ENCODE measurements around the gene CYFIP1.
"Not testable (repeated sequence)": the region's sequence is repeated elsewhere in the genome, so short reads cannot be mapped to it uniquely, and the experiment has no call there.

The CYFIP1 gene
- 257 to 782 (median 499) reads per million in 18 experiments for total RNA-seq

DNA sequence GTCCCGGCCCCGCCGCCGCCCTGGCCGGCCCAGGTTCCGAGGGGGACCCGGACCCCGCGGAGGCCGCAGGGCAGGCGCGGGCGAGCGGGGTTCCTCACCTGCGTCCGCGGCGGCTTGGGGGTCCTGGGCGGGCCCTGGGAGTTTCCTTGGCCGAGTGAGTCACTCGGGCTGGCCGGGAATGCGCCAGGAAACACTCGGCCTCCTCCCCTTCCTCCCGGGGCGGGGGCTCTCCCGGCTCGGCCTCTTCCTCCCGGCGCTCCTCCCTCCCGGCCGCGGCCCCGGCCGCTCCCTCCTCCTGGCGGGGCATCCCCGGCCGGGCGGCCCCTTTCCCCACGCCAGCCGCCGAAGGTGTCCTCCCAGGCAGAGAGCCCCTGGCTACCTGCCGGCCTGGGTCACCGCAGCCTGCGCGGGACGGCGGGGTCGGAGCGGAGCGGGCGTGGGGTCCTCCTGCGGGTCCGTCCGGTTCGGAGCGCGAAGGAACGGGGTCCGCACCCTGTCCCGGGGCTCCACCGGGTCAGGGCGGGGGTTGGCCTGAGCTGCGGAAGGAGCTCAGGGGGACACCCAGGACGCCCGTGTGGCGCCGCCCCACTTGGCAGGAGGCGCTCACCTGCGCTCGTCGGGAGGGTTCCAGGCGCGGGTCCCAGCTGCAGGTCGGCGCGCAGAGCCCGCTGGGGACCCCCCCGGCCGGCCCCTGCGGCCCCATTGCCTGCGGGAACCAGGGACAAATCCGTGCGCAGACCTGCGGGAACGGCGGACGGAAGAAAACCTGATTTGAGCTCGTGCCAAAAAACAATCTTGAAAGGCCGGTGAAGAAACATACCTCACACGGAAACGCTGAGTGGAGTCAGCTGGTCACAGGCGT lies at the start of gene CYFIP1:
CYFIP1 (minus strand) TSS at position 180 of the 862 bp plus-strand sequence. CDS start 33,083 bp downstream, outside the sequence.
- peak; percentile 64 to 81 for DNase-seq

DNA sequence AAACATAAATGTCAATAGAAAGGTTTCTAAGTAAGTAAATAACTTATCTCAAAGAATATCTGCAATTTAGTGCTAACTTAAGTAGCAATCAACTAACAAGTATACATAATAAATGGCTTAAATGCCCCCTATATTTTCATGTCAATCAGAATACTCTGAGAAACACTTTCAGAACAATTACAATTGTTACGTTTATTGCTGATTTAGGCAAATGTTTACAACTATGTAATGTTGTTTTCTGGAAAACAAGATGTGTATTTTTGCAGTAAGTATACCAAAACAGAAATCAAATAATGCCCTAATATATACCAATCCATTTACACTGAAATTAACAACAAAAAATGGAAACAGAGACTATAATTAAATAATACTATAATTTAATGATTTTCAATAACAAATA lies 46.0 kb upstream of the CYFIP1 start:
- DNase-seq = no peak

DNA sequence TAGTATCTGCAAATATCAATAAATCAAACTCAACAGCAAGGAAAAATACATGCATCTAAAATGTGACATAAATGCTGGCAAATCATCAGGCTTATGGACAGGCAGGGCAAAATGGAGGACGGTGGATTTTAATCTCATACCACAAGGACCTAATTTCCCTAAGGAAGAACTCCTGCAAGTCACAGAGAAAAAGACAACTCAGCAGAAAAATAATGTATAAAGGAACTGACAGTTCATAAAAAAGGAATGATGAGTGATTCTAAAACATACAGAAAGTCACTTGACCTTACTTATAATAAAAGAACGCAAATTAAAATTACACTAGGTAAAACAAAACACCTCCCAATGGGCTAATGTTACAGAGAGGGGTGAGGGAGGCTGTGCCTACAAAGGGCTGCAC lies 42.0 kb upstream of the CYFIP1 start:
- DNase-seq = no peak

DNA sequence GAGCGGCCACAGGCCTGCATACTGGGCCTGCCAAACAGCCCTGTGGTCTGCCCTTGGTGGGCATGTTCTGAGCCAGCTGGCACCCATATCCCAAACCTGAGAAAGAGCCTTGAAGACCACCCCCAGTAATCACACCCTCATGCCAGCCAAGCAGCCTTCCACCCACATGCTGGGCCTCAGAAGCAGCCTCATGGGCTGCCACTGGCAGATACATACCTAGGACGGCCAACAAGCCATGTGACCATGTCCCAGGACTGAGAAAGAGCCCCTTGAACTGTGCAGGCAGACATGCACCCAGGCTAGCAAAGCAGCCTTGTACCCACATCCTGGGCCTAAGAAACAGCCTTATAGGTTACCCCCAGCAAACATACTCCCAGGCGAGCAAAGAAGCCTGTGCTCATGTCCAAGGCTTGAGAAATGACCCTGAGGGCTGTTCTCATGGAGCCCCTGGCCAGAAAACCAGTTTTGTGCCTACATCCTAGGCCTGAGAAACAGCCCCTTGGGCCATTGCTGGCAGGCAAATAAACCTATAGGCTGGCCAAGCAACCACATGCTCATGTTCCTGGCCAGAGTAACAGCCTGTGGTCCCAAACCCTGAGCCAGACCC lies 34.3 kb upstream of the CYFIP1 start:
- no peak for DNase-seq

DNA sequence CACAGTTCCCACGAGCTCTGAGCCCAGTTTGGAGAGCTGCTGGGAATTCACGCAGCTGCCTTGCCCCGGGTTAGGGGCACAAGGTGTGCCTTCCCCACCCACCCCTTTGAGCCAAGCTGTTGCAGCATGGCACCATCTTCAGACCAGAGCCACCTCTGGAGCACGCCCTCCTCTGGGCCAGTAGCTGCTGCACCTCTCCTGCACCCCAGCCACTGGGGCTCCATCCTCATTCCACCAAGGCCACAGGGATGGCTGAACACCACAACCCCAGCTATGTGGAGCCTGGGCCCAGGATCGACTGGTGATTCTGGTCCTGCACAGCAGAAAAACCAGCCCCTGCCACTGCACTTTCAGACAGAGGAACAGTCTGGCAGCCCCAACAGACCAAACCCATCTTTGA lies 33.5 kb upstream of the CYFIP1 start:
- no peak for DNase-seq

DNA sequence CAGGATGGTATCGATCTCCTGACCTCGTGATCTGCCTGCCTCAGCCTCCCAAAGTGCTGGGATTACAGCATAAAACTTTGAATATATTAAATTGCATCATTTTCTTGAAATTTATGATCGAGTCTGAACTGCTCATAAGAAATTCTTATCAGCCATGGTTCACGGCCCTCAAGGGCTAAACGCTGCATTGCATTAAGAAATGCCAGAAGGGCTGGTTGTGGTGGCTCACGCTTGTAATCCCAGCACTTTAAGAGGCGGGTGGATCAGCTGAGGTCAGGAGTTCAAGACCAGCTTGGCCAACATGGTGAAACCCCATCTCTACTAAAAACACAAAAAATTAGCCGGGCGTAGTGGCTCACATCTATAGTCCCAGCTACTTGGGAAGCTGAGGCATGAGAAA lies 32.4 kb upstream of the CYFIP1 start:
- DNase-seq = not testable (repeated sequence)

DNA sequence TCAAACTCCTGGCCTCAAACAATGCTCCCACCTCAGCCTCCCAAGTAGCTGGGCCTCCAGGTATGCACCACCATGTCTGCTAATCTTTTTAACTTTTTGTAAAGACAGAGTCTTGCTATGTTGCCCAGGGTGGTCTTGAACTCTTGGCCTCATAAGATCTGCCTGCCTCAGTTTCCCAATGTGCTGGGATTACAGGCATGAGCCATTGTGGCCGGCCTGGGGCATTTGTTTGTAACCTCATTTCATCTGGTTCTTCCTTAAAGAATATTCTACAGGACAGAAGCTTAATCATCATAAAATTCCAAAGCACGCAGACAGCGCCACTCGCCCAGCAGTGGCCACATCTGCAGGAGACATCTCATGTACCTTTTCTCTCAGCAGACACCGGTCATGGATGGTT lies 23.6 kb upstream of the CYFIP1 start:
- DNase-seq = no peak

DNA sequence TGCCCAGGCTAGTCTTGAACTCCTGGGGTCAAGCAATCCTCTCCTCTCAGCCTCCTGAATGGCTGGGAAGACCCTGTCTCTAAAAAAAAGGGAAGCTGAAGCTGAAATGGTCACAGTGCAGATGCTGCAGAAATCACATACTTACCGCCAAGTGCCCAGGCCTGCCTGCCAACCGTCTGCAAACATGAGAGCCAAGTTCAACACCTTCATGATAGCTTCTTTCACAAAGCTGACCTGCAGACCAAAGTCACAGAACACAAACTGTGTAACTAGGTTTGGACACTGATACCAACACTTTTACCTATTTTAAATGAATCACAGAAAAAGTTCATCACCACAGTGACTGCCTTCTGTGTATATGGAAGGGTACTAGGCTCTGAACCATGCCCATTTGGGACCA lies 22.8 kb upstream of the CYFIP1 start:
- DNase-seq = no peak

DNA sequence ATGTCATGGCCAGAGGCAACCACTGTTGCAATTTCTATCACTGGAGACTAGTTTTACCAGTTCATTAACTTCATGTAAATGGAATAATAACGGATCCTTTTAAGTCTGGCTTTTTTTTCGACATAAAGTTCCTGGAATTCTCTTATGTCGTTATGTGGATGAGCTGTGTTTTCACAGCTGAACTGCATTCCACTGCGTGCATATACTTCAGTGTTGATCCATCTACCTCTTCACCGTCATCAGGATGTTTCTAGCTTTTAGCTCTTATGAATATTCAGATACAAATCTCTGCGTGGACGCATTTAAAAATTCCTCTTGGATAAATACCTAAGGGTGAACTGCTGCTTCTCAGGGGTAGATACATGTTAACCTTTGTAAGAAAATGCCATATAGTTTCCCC lies 15.6 kb upstream of the CYFIP1 start:
- no peak for DNase-seq

DNA sequence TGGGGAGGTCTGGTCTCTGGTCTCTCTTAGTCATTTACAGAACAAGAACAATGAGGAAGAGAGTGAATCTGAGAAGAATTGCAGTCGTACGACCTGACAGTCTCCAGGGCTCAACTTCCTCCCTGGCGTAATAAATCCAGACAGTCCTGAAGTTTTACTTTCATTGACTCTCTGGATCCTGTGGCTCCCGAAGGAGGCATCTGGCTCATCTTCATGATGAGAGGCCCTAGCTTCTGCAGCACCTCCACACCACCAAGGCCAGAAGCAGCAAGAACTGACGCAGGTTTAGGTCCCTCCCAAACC lies 11.8 kb upstream of the CYFIP1 start:
- DNase-seq = peak; percentile 32 to 36

DNA sequence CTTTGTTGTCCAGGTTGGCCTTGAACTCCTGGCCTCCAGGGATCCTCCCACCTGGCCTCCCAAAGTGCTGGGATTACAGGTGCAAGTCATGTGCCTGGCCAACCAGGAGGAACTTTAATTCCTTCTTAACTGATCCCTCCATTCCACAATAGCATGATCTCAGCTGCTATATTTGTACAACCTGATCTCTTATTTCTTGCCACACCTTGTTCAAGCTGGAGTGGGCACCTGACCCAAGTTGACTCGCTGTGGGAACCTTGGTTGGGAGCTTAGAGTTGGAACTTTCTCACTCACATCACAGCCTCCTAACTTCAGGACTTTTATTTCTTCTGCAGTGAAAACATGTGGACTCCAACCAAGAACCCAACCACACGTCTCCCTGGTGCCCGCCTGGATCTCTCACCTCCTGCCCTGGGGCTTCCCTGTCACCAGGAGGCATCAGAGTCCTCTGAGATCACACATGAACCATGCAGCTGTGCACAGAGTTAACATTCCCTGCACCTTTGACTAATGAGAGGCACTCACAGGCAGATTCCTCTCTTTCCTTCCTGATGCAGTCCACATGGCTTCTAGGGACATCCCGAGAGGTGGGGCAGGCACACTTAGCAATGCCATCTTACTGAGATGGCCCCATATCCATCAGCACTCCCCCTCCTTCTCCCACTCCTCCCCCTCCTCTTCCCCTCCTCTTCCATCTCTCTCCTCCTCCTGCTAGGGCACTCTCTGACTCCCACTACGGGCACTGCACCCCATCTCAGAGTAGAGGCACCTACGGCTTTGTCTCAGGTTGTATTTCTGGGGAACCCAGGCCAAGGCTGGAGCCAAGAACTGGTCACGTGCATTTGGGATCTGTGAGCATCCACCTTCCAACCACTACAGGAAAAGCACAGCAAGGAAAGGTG lies 9.7 kb upstream of the CYFIP1 start:
- DNase-seq = no peak

DNA sequence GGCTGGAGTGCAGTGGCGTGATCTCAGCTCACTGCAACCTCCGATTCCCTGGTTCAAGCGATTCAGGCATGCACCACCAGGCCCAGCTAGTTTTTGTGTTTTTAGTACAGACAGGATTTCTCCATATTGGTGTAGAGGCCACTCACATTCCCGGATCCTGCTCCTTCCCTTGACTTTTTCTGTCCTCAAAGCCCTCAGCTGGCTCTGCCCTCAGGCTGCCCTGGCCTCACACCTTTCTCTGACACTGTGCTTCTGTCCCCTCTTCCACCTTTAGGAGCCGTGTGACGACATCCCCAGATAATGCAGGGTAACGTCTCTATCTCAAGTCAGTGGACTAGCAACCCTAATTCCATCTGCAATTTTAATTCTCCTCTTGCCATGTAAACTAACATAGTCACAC lies 8.6 kb upstream of the CYFIP1 start:
- no peak for DNase-seq

DNA sequence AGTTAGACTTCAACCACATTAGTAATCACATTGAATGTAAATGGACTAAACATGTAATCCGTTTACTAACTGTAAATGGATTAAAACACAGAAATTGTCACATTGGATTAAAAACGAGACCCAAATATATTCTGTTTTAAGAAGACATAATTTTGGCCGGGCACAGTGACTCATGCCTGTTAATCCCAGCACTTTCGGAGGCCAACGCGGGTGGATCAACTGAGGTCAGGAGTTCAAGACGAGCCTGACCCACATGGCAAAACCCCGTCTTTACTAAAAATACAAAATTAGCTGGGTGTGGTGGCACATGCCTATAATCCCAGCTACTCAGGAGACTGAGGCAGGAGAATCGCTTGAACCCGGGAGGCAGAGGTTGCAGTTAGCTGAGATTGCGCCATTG lies 1.8 kb upstream of the CYFIP1 start:
- not testable (repeated sequence) for DNase-seq

DNA sequence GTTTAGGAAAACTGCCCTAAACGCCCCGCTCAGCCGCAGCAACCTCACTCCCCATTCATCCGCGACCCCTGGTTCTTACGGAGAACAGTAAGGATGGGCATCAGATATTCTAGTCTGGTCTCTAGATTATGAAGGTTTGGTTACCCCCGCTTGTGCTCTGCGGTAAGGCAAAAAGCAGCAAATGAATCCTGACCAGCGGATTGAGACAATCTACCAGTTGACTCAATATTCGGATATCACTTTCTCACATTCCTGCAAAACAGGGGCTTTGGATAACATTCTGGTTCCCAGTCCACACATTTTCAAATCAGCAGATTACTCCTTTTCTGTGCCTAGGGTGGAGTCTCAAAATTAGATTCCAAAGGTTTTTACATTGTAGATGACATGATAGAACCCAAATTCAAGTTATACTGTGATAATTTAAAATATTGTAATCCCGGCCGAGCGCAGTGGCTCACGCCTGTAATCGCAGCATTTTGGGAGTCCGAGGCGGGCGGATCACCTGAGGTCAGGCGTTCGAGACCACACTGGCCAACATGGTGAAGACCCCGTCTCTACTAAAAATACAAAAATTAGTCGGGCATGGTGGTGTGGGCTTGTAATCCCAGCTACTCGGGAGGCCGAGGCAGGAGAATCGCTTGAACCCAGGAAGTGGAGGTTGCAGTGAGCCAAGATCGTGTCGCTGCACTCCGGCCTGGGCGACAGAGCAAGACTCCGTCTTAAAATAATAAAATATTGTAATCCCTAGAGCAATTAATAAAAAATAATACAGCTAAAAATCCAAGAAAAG lies 1.1 kb upstream of the CYFIP1 start:
- DNase-seq = no peak

DNA sequence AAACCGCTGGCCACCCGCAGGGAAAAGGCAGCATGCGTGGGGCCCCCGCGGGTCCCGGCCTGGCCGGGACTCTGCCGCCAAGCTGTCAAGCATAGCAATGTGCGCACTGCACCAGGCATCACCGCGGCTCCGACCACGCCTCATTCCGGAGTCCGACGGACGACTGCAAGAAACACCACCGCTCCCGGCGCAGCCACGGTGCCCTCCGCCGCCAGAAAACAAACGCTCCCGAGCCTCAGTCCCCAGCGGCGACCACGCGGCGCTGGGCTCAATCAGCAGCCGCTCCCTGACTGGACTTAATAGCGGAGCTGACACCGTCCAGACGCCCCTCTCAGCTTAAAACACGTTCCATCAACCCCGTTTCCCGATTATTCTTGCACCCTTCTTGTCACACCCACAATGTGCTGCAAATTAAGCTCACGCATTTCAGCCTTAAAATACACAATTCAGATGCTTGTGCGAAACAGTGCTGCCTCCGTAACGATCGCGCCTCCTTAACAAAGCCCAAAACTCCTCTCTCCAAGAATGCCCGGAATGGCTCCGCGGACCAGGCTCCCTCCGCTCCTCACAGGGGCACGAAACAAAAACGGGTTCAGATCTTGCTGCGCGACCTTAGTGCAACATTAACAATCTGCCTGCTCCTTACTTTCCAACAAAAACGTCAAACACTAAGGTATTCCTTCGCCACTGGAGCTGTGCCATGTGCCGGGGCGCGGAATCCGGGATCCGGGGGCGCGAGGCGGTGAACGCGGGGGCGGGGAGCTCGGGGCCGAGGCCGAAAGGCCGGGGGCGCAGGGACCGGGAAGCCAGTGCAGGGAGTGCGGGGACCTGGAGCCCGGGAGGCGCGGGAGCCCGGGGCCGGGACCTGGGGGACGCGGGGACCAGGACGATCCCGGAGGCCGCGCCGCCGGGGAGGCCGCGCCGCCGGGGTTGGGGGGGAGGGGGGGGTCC lies 655 bp downstream of the CYFIP1 start:
- DNase-seq = peak; percentile 33 to 55

DNA sequence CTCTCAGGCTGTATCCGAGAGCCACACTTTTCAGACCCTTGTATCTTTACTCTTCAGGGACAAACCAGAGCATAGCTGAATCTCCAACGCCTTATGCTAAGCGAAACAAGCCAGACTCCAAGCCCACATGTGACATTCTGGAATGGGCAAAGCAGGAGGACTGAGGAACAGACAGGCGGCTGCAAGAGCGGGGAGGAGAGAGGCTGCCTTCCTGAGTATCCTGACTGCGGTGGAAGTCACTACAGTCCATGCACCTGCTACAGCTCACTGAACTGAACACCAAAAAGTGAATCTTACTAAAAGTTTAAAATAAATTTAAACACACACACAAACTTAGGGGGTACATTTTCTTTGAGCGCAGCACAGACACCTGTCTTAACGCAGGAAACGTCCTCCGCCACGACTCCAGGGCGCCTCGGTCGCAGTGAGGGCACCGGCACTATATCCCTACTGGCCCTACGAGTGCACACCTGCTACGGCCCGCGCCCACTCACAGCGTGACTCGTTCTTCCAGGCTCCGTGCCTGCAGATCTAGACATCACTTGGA lies 1.4 kb downstream of the CYFIP1 start:
- no peak for DNase-seq

DNA sequence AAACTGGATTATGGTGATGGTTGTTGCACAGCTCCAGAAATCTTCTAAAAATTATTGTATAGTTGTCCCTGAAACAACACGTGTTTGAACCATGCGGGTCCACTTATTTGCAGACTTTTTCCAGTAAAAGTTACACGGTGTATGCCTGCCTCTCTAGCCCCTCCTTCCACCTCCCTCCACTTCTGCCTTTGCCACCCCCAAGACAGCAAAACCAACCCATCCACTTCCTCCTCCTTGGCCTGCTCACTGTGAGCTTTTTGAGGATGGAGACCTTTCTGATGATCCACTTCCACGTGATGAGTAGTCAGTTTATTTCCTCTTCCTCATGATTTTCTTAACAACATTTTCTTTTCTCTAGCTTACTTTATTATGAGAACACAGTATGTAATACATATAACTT lies 5.4 kb downstream of the CYFIP1 start:
- DNase-seq = peak; percentile 92

DNA sequence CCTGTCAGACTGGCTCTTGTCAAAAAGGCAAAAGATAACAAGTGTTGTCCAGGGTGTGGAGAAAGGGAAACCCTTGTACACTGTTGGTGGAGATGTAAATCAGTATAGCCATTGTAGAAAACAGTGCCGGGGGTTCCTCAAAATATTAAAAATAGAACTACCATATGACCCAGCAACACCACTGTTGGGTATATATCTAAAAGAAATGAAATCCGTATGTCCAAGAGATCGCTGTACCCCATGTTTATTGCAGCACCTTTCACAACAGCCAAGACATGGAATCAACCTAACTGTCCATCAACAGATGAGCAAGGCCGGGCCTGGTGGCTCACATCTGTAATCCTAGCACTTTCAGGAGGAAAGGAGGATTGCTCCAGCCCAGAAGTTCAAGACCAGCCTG lies 6.2 kb downstream of the CYFIP1 start:
- DNase-seq = peak; percentile 44 to 51

DNA sequence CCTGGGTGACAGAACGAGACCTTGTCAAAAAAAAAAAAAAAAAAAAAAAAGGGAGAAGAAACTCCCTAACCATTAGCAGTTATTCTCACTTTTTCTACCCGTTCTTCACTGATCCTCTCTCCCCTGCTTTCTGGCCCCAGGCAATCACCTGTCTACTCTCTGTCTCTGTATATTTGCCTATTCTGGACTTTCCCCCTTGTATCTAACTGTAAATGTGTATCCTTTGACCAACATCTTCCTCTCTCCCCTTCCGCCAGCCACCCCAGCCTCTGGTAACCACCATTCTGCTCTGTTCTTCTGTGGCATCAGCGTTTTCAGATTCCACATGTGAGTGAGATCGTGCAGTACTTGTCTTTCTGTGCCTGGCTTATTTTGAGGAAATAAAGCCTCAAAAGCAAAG lies 6.9 kb downstream of the CYFIP1 start:
- DNase-seq = peak; percentile 43 to 63

DNA sequence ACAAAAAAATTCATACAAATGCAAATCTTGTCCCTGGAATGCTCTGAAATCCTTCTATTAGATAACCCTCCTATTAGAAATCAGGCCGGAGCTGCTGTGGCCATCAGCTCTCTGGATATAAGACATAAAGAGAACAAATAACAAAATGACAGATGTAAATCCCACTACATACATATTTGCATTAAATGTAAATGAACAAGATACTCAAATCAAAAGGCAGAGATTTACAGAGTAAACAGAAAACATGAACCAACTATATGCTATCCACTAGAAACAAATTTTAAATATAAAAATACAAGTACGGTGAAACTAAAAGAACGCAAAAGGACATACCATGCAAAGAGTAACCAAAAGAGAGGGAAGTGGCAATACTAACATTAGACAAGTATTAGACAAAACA lies 10.7 kb downstream of the CYFIP1 start:
- no peak for DNase-seq

DNA sequence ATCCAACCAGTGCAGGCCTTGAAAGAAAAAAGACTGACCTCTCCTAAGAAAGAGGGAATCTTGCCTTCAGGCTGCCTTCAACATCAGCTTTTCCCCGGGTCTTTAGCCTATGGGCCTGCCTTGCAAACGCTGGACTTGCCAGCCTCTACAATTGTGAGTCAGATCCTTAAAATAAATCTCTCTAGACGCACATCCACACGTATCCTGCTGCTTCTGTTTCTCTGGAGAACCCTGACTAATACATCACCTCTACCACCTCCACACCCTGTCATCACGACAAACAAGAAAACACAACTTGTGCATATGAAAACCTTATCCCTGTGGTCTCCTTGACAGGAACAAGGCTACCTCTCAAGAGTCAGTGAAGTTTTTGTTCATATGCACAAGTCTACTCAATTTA lies 11.8 kb downstream of the CYFIP1 start:
- DNase-seq = peak; percentile 56 to 71
